C4-2B (cell line): ENCODE results near the gene STPG2.

Source experiments
- CTCF ChIP-seq: fragments of 450-650 bp; conservative IDR thresholded peaks from 2 replicates; pipeline ENCODE4 v1.5.1; 2017; ENCODE audit warnings: mild to moderate bottlenecking
- ZFX ChIP-seq: fragments of 450-650 bp; IDR thresholded peaks from 2 replicates; pipeline ENCODE4 v1.6.1; 2017

- no peak for TF ChIP-seq CTCF
- TF ChIP-seq ZFX = no peak
These were observed 145.1 kb downstream of the STPG2 start for GRCh38 chr4:97998203-97998602.
